ENCODE results near the gene THBS3.
A peak's percentile ranks its signal among the peaks of the same experiment; 100 is the strongest.
"Not testable (repeated sequence)": the region's sequence is repeated elsewhere in the genome, so short reads cannot be mapped to it uniquely, and the experiment has no call there.

The THBS3 gene

DNA sequence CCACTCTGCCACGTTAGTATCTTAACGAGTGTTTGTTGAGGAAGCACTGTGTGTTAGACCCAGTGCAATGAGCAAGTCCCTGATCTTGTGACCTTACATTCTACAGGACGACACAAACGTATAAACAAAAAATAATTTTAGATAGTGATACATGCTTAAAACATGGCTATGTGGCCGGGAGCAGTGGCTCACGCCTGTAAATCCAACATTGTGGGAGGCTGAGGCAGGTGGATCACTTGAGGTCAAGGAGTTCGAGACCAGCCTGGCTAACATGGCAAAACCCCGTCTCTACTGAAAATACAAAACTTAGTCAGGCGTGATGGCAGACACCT, 20.4 kb upstream of the THBS3 start:
- DNase-seq (ENCODE audit: low spot score) = no peak
- TF ChIP-seq, protein P1, sequence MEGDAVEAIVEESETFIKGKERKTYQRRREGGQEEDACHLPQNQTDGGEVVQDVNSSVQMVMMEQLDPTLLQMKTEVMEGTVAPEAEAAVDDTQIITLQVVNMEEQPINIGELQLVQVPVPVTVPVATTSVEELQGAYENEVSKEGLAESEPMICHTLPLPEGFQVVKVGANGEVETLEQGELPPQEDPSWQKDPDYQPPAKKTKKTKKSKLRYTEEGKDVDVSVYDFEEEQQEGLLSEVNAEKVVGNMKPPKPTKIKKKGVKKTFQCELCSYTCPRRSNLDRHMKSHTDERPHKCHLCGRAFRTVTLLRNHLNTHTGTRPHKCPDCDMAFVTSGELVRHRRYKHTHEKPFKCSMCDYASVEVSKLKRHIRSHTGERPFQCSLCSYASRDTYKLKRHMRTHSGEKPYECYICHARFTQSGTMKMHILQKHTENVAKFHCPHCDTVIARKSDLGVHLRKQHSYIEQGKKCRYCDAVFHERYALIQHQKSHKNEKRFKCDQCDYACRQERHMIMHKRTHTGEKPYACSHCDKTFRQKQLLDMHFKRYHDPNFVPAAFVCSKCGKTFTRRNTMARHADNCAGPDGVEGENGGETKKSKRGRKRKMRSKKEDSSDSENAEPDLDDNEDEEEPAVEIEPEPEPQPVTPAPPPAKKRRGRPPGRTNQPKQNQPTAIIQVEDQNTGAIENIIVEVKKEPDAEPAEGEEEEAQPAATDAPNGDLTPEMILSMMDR (IDR thresholded peaks at IDR 0.05; ENCODE audit: extremely low read depth, missing control alignments) = no peak

DNA sequence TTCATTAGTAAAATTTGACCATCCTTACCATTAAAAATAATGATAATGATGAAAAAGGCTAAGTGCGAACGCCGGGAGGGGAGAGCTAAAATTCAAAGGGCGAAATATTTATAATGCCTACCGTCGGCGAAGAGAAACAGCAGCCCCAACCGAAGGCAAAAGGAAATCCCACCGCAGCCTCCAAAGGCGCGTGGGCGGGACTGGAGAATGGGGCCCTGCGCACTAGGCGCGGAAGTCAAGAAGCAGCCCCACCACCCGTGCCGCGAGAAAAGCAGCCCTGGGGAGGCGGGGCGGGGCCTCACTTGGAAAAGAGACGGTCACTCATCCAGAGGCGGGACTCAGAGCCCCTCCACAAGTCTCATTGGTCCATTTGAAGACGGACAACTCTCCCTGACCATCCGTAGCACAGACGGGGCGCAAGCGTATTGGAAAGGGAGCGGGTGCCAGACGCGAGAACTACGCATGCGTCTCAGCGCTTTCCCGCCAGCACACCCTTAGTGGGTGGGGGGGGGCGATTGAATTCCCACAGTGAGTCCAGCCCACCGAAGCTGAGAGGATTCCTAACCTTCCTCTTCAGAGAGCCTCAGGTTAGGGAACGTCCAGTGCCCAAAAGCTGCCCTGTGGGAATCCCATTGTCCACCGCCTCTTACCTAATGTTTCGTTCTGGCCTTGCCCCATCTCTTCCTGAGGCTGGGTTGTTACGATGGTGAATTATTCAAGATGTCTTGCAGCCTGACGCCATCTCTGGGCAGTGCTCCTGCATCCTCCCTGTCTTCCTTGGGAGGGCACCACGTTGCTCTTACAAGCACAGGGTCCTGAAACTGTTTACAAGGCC, 19.8 kb upstream of the THBS3 start:
- TF ChIP-seq, protein P1 (IDR thresholded peaks at IDR 0.05; ENCODE audit: extremely low read depth, missing control alignments) = no peak
- peak; percentile 97 for DNase-seq (ENCODE audit: low spot score)

- TF ChIP-seq, protein P1 (IDR thresholded peaks at IDR 0.05; ENCODE audit: extremely low read depth, missing control alignments) = no peak
- DNase-seq (ENCODE audit: low spot score) = peak; percentile 41
These were observed 19.2 kb upstream of the THBS3 start for GRCh38 chr1:155226910-155227260.

DNA sequence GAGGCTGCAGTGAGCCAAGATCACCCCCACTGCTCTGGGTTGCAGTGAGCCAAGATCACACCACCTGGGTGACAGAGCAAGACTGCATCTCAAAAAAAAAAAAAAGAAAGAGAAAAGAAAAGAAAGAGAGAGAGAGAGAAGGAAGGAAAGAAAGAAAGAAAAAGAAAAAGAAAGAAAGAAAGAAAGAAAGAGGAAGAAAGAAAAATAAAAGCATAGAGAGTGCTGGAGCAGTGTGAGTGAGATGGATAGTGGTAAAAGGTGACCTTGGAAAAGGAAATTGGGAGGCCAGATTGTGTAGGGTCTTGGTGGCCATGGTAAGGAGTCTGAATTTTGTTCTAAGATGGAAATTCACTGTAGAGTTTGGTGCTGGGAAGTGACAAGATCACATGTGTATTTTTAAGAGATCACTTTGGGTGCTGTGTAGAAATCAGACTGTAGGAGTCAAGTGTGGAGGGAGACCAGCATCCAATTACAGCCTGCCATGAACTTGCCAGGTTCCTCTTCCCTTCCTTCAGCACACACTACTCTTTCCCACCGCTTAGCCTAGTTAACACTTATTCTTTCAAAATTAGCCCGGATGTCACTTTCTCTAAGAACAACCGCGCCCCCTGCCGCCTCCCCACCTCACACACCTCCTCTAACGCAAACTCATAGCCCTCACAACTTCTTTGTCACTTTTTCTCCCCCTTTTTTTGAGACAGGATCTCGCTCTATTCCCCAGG, 18.7 kb upstream of the THBS3 start:
- peak; percentile 72 for DNase-seq (ENCODE audit: low spot score)
- TF ChIP-seq, protein P1 (IDR thresholded peaks at IDR 0.05; ENCODE audit: extremely low read depth, missing control alignments) = peak; percentile 43

DNA sequence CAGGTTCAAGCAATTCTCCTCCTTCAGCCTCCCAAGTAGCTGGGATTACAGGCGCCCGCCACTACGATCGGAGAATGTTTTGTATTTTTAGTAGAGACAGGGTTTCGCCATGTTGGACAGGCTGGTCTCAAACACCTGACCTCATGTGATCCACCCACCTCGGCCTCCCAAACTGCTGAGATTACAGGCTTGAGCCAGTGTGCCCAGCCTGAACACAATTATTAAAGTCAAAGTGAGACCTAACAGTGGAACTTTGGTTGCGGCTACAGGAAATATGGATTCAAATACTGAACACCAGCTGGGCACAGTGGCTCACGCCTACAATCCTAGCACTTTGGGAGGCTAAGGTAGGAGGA, 17.7 kb upstream of the THBS3 start:
- not testable (repeated sequence) for DNase-seq (ENCODE audit: low spot score)

DNA sequence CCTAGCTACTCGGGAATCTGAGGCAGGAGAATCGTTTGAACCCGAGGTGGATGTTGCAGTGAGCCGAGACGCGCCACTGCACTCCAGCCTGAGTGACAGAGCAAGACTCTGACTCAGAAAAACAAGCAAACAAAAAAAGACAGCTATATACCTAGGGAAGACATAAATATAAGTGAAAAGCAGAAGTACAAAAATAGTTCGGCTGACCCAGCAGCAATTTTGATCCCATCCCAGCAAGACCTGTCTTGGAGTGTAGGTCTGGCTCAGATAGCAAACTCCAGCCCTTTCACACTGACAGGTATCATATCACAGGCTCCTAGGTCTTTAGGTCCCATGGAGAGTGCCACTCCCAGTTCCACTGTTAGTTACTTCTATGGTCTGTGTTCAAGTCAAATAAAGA, 15.3 kb upstream of the THBS3 start:
- TF ChIP-seq, protein P1 (IDR thresholded peaks at IDR 0.05; ENCODE audit: extremely low read depth, missing control alignments) = no peak
- DNase-seq (ENCODE audit: low spot score) = no peak

- not testable (repeated sequence) for DNase-seq (ENCODE audit: low spot score)
These were observed 12.7 kb upstream of the THBS3 start for GRCh38 chr1:155220211-155220965.

DNA sequence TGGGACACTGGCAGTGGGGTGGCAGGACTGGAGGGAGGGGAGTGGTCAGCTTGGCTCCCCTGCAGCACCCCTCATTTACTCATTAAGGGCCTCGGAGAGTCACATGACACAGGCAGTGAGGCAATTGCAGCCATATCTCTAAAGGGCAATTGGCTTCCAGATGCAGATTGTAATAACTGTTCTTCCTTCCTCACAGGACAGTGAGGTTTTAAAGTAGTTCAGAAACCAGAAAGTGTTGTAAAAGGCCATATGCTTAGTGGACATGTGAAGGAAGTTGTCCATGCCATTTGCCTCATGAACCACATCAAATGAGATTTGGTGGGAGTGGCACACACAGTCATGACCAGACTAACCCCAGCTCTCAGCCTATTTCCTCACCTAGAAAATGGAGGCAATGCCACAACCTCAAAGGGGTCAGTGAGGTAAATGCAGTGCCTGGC, 11.9 kb upstream of the THBS3 start:
- DNase-seq (ENCODE audit: low spot score) = no peak
- TF ChIP-seq, protein P1 (IDR thresholded peaks at IDR 0.05; ENCODE audit: extremely low read depth, missing control alignments) = no peak

Measured in GM20000 (cell line).